Measurements from ENCODE around the gene PCSK9. TPM values are rescaled to one million over a fixed set of nuclear protein-coding genes. Genes with fewer than 3 reads are reported as not detected.
"Not testable (repeated sequence)": the region's sequence is repeated elsewhere in the genome, so short reads cannot be mapped to it uniquely, and the experiment has no call there.

Gene PCSK9
- total RNA-seq, 1 donor from 2014 or later, result not detected

DNA sequence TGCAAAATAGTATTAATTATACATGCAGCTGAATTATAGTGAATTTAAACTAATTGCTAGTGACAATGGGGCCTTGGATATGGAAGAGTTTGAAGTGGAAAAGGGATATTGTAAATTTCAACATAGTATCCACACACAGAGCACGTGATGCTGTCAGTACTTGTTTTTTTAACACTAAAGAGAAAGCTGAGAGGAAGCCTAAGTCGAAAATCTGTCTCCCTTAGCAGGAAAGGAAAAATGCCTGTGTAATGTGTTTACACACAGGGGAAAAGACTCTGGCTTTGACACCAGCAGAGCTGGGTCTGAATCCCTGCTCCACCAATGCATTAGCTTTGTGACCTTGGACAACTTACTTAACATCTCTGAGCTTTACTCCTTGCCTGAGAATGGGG lies 42.6 kb downstream of the PCSK9 start:
- DNase-seq, result peak; percentile 50

DNA sequence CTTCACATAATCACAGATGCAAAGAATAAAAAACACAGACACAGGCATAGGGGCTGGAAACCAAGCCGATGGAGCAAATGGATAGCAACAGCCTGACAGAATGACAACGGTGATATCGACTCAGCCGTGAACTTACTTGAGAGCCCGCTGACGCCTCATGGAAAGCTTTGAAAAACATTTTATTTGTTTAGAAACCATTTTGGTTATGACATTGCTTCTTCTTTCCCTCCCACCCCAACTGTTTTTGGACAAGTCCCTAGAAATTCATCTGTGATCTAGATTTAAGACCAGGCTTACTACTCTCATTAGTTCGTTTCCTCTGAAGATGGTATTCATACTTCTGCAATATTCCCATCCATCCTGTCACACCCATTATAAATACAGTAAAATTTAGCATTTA lies 44.9 kb downstream of the PCSK9 start:
- no peak for DNase-seq

- no peak for DNase-seq
Observed at GRCh38 chr1:55087439-55087838, 48.1 kb downstream of the PCSK9 start.

GRCh38 chr1:55088413-55088812 lies 49.1 kb downstream of the PCSK9 start:
- no peak for DNase-seq

DNA sequence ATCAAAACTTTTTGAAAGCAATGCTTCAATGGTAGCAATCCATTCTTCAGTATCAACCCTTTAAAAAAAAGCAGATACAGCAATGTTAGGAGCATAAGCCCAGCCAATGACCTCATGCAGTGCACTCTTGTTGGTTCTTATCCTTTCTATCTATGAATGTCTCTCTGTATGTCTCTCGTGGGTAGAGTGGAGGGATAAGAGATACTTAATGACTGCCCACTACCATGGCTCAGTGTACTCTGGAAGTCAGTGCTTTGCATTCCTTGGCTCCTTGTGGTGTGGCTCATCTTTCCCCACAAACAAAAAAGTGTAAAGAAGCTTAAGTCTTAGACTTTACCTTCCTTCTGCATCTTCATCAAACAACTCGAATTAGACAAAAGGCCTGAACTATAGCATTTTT lies 50.3 kb downstream of the PCSK9 start:
- DNase-seq, result no peak

DNA sequence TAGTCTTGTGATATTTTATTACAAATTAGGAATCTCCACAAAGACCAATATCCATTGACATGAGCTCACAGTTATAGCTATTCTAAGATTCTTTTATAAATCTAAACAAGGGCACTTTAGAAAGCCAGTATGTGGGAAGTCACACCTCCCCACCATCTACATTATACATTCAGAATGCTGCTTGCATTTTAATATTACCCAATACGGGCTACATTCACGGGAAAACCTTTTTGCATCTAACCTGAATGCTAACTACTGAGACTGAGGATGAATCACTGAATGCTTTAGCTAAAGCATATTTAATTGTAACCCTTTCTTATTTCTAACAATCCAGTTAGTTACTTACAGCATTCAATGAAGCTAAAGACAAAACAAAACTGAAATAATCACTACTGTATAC lies 53.1 kb downstream of the PCSK9 start:
- DNase-seq, result no peak

DNA sequence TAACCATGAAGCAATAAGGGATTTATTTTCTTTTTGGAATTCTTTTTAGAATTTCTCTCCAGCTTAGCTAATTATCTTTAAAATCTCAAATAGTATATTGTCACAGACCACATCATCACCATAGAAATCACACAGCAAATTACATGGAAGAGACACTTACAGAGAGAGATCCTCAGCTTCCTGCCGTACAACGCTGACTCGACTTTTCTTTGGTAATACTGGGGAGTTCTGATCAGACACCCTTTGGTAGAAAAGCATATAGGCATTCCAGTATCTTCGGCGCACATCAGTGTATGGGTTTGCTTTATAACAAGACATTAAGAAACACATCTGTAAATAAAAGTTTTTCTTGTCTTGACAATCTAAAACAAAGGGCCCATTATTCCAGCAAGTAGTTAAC lies 55.7 kb downstream of the PCSK9 start:
- DNase-seq, result no peak

- DNase-seq, result no peak
Observed at GRCh38 chr1:55103891-55104290, 64.5 kb downstream of the PCSK9 start.

DNA sequence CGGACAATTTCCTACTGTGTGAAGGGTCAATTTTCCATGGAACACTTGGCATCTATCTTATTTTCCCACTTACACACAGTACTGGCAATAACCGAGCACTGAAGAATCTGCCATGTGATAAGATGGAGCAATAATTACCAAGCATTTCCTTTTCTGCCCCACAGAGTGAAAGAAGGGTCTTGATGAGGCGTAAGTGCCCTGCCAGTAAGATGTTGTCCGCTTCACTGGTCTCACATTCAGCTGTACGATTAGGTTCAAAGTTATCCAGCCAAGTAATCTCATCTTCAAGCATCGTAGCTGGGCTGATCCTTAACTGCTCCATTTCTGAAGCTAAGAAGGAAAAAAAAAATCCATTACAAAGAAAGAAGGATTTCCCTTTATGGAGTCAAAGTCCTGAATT lies 67.8 kb downstream of the PCSK9 start:
- no peak for DNase-seq

DNA sequence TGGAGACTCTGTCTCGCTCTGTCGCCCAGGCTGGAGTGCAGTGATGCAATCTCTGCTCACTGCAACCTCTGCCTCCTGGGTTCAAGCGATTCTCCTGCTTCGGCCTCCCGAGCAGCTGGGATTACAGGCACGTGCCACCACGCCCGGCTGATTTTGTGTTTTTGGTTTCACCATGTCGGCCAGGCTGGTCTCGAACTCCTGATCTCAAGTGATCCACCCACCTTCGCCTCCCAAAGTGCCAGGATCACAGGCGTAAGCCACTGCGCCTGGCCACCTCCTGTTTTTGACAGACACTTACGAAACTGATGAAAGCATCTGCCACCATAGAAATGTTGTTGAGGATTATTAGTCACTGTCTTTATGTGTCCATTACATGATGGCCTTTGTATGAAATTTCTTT lies 69.7 kb downstream of the PCSK9 start:
- not testable (repeated sequence) for DNase-seq

Other genes starting within 250 kb of the PCSK9 start
- gene TTC22, start 238.2 kb upstream of the PCSK9 start, total RNA-seq, result 0.17 TPM in 1 of 2 replicates, not detected in the other
- 82.2 and 213 TPM in 2 replicates for gene DHCR24, start 152.4 kb upstream of the PCSK9 start, total RNA-seq
- gene TMEM61, start 58.9 kb upstream of the PCSK9 start, total RNA-seq, result not detected in 2 replicates
- gene BSND, start 40.6 kb upstream of the PCSK9 start, total RNA-seq, result not detected in 2 replicates
- gene USP24, start 175.8 kb downstream of the PCSK9 start, total RNA-seq, result 57.9 and 81.3 TPM in 2 replicates

Measured in dermis blood vessel endothelial cell (primary cell).